ENCODE results near the gene EMILIN1.

Gene EMILIN1

DNA sequence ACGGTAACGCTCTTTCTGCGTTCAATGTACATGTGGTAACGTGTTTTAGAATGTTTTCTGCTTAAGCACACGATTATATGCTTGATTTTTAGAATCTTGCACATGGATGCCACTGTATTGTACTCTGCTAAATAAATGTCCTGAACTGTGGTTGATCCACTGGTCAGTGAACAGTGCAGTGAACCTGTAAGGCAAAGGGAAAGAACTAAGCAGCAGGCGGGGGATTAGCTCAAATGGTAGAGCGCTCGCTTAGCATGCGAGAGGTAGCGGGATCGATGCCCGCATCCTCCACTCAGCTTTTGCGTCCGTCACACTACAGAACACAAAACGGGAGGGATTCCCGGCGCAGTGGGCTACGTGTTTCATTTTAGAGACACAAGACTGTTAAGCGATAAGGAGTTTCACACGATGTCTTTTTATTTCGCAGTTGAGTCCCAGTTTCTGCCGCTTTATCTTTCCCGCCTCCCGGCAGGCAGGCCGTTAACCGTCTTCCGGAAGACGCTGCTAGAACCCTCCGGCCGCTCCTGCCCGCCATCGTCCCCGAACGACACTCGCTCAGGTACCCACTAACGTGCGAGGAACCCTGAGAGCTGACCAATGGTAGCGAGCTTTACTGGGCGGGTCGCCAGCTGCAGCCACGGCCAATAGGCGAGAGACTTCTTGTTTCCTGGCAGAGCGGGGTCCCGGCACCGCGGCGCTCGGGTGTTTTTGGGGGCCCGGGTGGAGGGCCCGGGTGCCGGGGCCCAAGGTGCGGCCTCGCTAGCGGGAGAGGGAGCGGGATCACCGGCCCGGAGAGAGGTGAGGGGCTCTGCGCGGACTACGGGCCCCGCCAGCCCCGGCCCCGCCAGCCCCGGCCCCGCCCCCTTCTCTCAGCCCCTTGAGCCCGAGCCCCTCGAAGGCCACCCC lies 27.2 kb upstream of the EMILIN1 start, which contains the start of gene AGBL5:
Gene AGBL5 (plus strand): TSS at position 673 of the 906 bp plus-strand sequence. CDS start 1,291 bp downstream, outside the sequence.
- H3K9ac ChIP-seq (ENCODE audit: low read length) = peak within 1 kb of the TSS; percentile 89
- H3K4me2 ChIP-seq (ENCODE audit: low read length, poor library complexity, severe bottlenecking) = peak within 1 kb of the TSS; percentile 94
- H2BK5ac ChIP-seq (ENCODE audit: low read depth, low read length, poor library complexity, severe bottlenecking) = no peak within 1 kb of the TSS
- DNase-seq = peak; percentile 94
- WGBS = under 1% methylated on average over 55 of the region's 67 CpGs
- peak within 1 kb of the TSS; percentile 83 for H2AFZ ChIP-seq (ENCODE audit: low read depth, low read length)
- peak within 1 kb of the TSS in 1 of 2 experiments; percentile 58 for H2BK12ac ChIP-seq (ENCODE audit: low read length in 2 of 2)
- peak within 1 kb of the TSS; percentile 40 to 93 for H3K18ac ChIP-seq (ENCODE audit: low read depth in 1 of 2, low read length in 2 of 2)
- H3K27ac ChIP-seq (ENCODE audit: low read length, poor library complexity, severe bottlenecking) = peak within 1 kb of the TSS; percentile 90
- H3K4me3 ChIP-seq (ENCODE audit: insufficient read depth in 1 of 2, low read depth in 1 of 2, low read length in 2 of 2) = peak within 1 kb of the TSS; percentile 81 to 89
- no peak within 1 kb of the TSS for H2BK120ac ChIP-seq (ENCODE audit: low read depth, low read length)
- peaks cover 26 to 30% of the 10 kb centered on the region in 2 experiments for H3K36me3 ChIP-seq (ENCODE audit: control insufficient read depth in 1 of 2, insufficient read depth in 2 of 2, low read depth in 1 of 2, low read length in 2 of 2)
- no peaks in the 10 kb centered on the region for H3K27me3 ChIP-seq (ENCODE audit: control insufficient read depth in 1 of 2, insufficient read depth in 1 of 2, low read length in 2 of 2)
- peaks cover 10% of the 10 kb centered on the region for H3K4me1 ChIP-seq (ENCODE audit: control insufficient read depth, insufficient read depth, low read depth, low read length)
- peaks cover 18% of the 10 kb centered on the region for H3K79me1 ChIP-seq (replicated peaks; ENCODE audit: low read length, poor library complexity, severe bottlenecking)
- peak within 1 kb of the TSS; percentile 66 to 99 for H3K4ac ChIP-seq (ENCODE audit: low read depth in 1 of 2, low read length in 2 of 2)
- H2BK15ac ChIP-seq (ENCODE audit: low read depth, poor library complexity, severe bottlenecking) = peak within 1 kb of the TSS; percentile 41
- H3K14ac ChIP-seq (ENCODE audit: low read length in 2 of 2) = peak within 1 kb of the TSS in 1 of 2 experiments; percentile 98
- H2AK5ac ChIP-seq (ENCODE audit: low read length, severe bottlenecking) = no peak within 1 kb of the TSS
- no peaks in the 10 kb centered on the region for H3K9me3 ChIP-seq (ENCODE audit: control insufficient read depth, low read length)
- peak within 1 kb of the TSS; percentile 61 for H4K91ac ChIP-seq (ENCODE audit: low read length)
- H4K8ac ChIP-seq (ENCODE audit: low read length) = peak within 1 kb of the TSS; percentile 83
- peak within 1 kb of the TSS in 1 of 2 experiments; percentile 54 for H3K23ac ChIP-seq (ENCODE audit: low read length in 2 of 2)

GRCh38 chr2:27051902-27052645 lies 26.3 kb upstream of the EMILIN1 start:
- Histone ChIP-seq H2BK5ac (ENCODE audit: low read depth, low read length, poor library complexity, severe bottlenecking) (no peak overlapping the region), H3K14ac (ENCODE audit: low read length in 2 of 2) (peak overlapping the region in 1 of 2 experiments; percentile 98), H3K4me2 (ENCODE audit: low read length, poor library complexity, severe bottlenecking) (peak overlapping the region; percentile 94), H3K4me3 (ENCODE audit: insufficient read depth in 1 of 2, low read depth in 1 of 2, low read length in 2 of 2) (peak overlapping the region; percentile 81 to 89), H3K9ac (ENCODE audit: low read length) (peak overlapping the region; percentile 89), H4K8ac (ENCODE audit: low read length) (peak overlapping the region; percentile 24), H3K4ac (ENCODE audit: low read depth in 1 of 2, low read length in 2 of 2) (peak overlapping the region; percentile 66 to 99), H2AFZ (ENCODE audit: low read depth, low read length) (peak overlapping the region; percentile 83), H3K23ac (ENCODE audit: low read length in 2 of 2) (peak overlapping the region in 1 of 2 experiments; percentile 54), H3K18ac (ENCODE audit: low read depth in 1 of 2, low read length in 2 of 2) (peak overlapping the region; percentile 4 to 93), H2BK120ac (ENCODE audit: low read depth, low read length) (no peak overlapping the region), H4K91ac (ENCODE audit: low read length) (peak overlapping the region; percentile 12), H2BK15ac (ENCODE audit: low read depth, poor library complexity, severe bottlenecking) (peak overlapping the region; percentile 41), H3K27ac (ENCODE audit: low read length, poor library complexity, severe bottlenecking) (peak overlapping the region; percentile 24), H2BK12ac (ENCODE audit: low read length in 2 of 2) (peak overlapping the region in 1 of 2 experiments; percentile 58), H3K9me3 (ENCODE audit: control insufficient read depth, low read length) (no peaks in the 10 kb centered on the region), H3K79me1 (replicated peaks; ENCODE audit: low read length, poor library complexity, severe bottlenecking) (peaks cover 17% of the 10 kb centered on the region), H3K4me1 (ENCODE audit: control insufficient read depth, insufficient read depth, low read depth, low read length) (peaks cover 10% of the 10 kb centered on the region), H3K36me3 (ENCODE audit: control insufficient read depth in 1 of 2, insufficient read depth in 2 of 2, low read depth in 1 of 2, low read length in 2 of 2) (peaks cover 30 to 37% of the 10 kb centered on the region in 2 experiments), H2AK5ac (ENCODE audit: low read length, severe bottlenecking) (no peak overlapping the region), H3K27me3 (ENCODE audit: control insufficient read depth in 1 of 2, insufficient read depth in 1 of 2, low read length in 2 of 2) (no peaks in the 10 kb centered on the region)
- DNase-seq = peak; percentile 20
- WGBS = 5% methylated on average over 21 of the region's 24 CpGs

DNA sequence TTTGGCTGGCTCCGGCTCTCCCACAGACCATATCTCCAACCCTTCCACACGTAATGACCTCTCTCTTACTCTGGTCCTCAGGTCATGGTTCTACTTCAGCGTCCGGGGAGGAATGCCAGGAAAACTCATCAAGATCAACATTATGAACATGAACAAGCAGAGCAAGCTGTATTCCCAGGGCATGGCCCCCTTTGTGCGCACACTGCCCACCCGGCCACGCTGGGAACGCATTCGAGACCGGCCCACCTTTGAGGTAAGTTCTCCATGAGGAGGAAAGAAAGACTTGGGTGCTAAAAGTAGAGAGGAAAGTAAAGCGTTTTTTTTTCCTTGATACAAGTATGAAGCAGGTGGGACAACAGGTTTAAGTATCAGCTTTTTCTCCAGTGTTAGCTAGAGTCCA lies 25.1 kb upstream of the EMILIN1 start:
- Histone ChIP-seq H3K79me1 (replicated peaks; ENCODE audit: low read length, poor library complexity, severe bottlenecking) (peaks cover 21% of the 10 kb centered on the region), H3K23ac (ENCODE audit: low read length in 2 of 2) (no peak overlapping the region)

More for the DNA sequence above, 25.1 kb upstream of the EMILIN1 start:
- no peak overlapping the region for H4K8ac ChIP-seq (ENCODE audit: low read length)
- H3K27ac ChIP-seq (ENCODE audit: low read length, poor library complexity, severe bottlenecking) = no peak overlapping the region
- H3K18ac ChIP-seq (ENCODE audit: low read depth in 1 of 2, low read length in 2 of 2) = no peak overlapping the region
- no peak overlapping the region for H3K4ac ChIP-seq (ENCODE audit: low read depth in 1 of 2, low read length in 2 of 2)
- H3K9ac ChIP-seq (ENCODE audit: low read length) = no peak overlapping the region
- H3K4me2 ChIP-seq (ENCODE audit: low read length, poor library complexity, severe bottlenecking) = no peak overlapping the region
- no peak overlapping the region for H2BK5ac ChIP-seq (ENCODE audit: low read depth, low read length, poor library complexity, severe bottlenecking)
- H2BK12ac ChIP-seq (ENCODE audit: low read length in 2 of 2) = no peak overlapping the region
- no peak overlapping the region for H2AFZ ChIP-seq (ENCODE audit: low read depth, low read length)
- H3K4me1 ChIP-seq (ENCODE audit: control insufficient read depth, insufficient read depth, low read depth, low read length) = peaks cover 10% of the 10 kb centered on the region
- H2BK120ac ChIP-seq (ENCODE audit: low read depth, low read length) = no peak overlapping the region
- peaks cover 33 to 47% of the 10 kb centered on the region in 2 experiments for H3K36me3 ChIP-seq (ENCODE audit: control insufficient read depth in 1 of 2, insufficient read depth in 2 of 2, low read depth in 1 of 2, low read length in 2 of 2)
- WGBS = 93% methylated on average over 11 of the region's 11 CpGs
- H3K27me3 ChIP-seq (ENCODE audit: control insufficient read depth in 1 of 2, insufficient read depth in 1 of 2, low read length in 2 of 2) = no peaks in the 10 kb centered on the region
- no peaks in the 10 kb centered on the region for H3K9me3 ChIP-seq (ENCODE audit: control insufficient read depth, low read length)
- no peak overlapping the region for H2AK5ac ChIP-seq (ENCODE audit: low read length, severe bottlenecking)
- H3K4me3 ChIP-seq (ENCODE audit: insufficient read depth in 1 of 2, low read depth in 1 of 2, low read length in 2 of 2) = no peak overlapping the region
- no peak for DNase-seq
- no peak overlapping the region for H4K91ac ChIP-seq (ENCODE audit: low read length)
- H2BK15ac ChIP-seq (ENCODE audit: low read depth, poor library complexity, severe bottlenecking) = no peak overlapping the region
- H3K14ac ChIP-seq (ENCODE audit: low read length in 2 of 2) = no peak overlapping the region

Measured in mesenchymal stem cell (in vitro differentiated cells and primary cell).